Measurements from ENCODE around the gene PLD6. TPM values are rescaled to one million over a fixed set of nuclear protein-coding genes. Genes with fewer than 3 reads are reported as not detected.
"Not testable (repeated sequence)": the region's sequence is repeated elsewhere in the genome, so short reads cannot be mapped to it uniquely, and the experiment has no call there.

Gene PLD6
- polyA plus RNA-seq, 1 donor (not counting 4 experiments of a cell fraction or from before 2014, with no cell fraction given): 1.6 TPM

DNA sequence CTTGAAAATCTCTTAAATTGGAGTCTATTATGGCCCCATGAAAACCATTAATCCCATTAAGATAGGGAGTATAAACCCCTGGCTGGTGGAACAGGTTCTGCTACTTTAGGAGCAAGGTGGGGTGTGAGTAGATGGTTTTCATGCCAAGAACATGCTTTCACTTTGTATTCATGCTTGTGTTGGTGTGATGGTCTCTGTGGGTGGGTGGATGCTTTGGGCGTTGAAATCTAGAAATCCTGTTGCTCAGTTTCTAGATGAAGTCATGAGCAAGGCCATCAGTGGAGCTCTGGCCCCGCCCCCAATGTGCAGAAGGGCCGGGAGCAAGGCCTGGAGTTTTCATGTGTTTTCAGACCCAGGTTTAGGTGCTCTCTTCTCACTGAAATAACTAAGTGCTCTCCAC lies 20.1 kb downstream of the PLD6 start:
- FAIRE-seq: peak; percentile 87
- Histone ChIP-seq H3K27ac (ENCODE audit: control insufficient read depth, insufficient read depth, low read length) (no peak overlapping the region), H3K9me3 (ENCODE audit: control insufficient read depth, low read depth, low read length) (no peaks in the 10 kb centered on the region), H3K9ac (ENCODE audit: control insufficient read depth, extremely low read depth, insufficient read depth, low read length) (no peak overlapping the region), H3K79me2 (ENCODE audit: control insufficient read depth, insufficient read depth, low read length) (no peaks in the 10 kb centered on the region), H3K9me1 (ENCODE audit: control insufficient read depth, extremely low read depth, insufficient read depth, low read length) (peaks cover 2% of the 10 kb centered on the region), H3K27me3 (ENCODE audit: control insufficient read depth, extremely low read depth, insufficient read depth, low read length) (no peaks in the 10 kb centered on the region), H4K20me1 (ENCODE audit: control insufficient read depth, extremely low read depth, insufficient read depth, low read length) (no peaks in the 10 kb centered on the region), H3K4me1 (ENCODE audit: control insufficient read depth, extremely low read depth, insufficient read depth, low read length) (peaks cover 15% of the 10 kb centered on the region), H2AFZ (ENCODE audit: control insufficient read depth, low read length) (no peak overlapping the region), H3K4me2 (ENCODE audit: control insufficient read depth, extremely low read depth, insufficient read depth, low read depth, low read length) (no peak overlapping the region), H3K36me3 (ENCODE audit: control insufficient read depth in 2 of 2, extremely low read depth in 1 of 2, insufficient read depth in 2 of 2, low read length in 2 of 2) (peaks cover 30 to 45% of the 10 kb centered on the region in 2 experiments), H3K4me3 (ENCODE audit: control insufficient read depth in 2 of 3, extremely low read depth in 1 of 3, insufficient read depth in 2 of 3, low read depth in 1 of 3, low read length in 3 of 3) (no peak overlapping the region)
- dilution Hi-C loops (cut with MboI; ENCODE audit: extremely low pct_ligation_motif_present, low sequenced_read_pairs): no loop called here
- peak; percentile 25 for DNase-seq (ENCODE audit: low read depth, low spot score)
- TF ChIP-seq, protein P1, sequence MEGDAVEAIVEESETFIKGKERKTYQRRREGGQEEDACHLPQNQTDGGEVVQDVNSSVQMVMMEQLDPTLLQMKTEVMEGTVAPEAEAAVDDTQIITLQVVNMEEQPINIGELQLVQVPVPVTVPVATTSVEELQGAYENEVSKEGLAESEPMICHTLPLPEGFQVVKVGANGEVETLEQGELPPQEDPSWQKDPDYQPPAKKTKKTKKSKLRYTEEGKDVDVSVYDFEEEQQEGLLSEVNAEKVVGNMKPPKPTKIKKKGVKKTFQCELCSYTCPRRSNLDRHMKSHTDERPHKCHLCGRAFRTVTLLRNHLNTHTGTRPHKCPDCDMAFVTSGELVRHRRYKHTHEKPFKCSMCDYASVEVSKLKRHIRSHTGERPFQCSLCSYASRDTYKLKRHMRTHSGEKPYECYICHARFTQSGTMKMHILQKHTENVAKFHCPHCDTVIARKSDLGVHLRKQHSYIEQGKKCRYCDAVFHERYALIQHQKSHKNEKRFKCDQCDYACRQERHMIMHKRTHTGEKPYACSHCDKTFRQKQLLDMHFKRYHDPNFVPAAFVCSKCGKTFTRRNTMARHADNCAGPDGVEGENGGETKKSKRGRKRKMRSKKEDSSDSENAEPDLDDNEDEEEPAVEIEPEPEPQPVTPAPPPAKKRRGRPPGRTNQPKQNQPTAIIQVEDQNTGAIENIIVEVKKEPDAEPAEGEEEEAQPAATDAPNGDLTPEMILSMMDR (optimal IDR thresholded peaks at IDR 0.05 in 1 of 3, IDR thresholded peaks at IDR 0.05 in 1 of 3, conservative IDR thresholded peaks at IDR 0.05 in 1 of 3; ENCODE audit: extremely low read depth in 1 of 3, insufficient read depth in 2 of 3, low read length in 3 of 3): no peak
- TF ChIP-seq EZH2 (IDR thresholded peaks at IDR 0.05; ENCODE audit: low read length): no peak

DNA sequence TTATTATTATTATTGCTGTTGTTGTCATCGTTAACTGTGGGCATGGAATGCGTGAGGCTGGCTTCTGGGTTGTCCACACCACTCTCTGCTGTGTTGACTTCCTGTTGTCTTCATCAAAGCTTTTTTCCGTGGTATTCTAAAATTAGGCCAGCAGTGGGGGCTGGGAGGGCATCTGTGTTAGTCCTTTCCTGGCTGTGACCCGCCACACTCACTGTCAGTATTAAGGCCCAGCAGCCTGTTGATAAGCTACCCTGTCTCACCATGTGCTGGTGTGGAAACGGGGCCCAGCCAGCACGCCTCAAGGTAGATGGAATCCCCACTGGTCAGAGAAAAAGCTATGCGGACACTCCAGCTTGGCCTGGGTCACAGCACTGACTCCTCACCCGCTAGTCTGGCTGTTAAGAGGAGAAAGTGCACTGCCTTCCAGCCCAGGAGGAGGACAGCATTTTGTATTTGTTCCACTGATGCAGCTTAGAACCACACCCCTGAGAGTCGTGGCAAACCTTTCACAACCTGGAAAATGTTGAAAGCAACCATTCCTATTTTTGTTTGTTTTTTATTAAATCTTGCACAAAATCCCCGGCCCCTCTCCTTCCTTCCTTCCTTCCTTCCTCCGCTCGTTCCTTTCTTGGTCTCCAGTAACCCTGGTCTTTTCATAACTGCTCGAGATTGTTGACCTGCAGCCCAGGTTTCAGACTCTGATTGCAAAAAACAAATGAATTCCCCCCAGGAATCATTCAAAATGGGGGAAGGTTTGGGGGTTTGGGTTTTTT lies 21.0 kb downstream of the PLD6 start:
- Histone ChIP-seq H3K36me3 (ENCODE audit: control insufficient read depth in 2 of 2, extremely low read depth in 1 of 2, insufficient read depth in 2 of 2, low read length in 2 of 2) (peaks cover 37 to 49% of the 10 kb centered on the region in 2 experiments), H3K4me1 (ENCODE audit: control insufficient read depth, extremely low read depth, insufficient read depth, low read length) (peaks cover 15% of the 10 kb centered on the region)
- H3K9me1 ChIP-seq (ENCODE audit: control insufficient read depth, extremely low read depth, insufficient read depth, low read length); H3K27me3 ChIP-seq (ENCODE audit: control insufficient read depth, extremely low read depth, insufficient read depth, low read length); FAIRE-seq; DNase-seq (ENCODE audit: low read depth, low spot score); H3K4me2 ChIP-seq (ENCODE audit: control insufficient read depth, extremely low read depth, insufficient read depth, low read depth, low read length); H3K79me2 ChIP-seq (ENCODE audit: control insufficient read depth, insufficient read depth, low read length); dilution Hi-C loops (cut with MboI; ENCODE audit: extremely low pct_ligation_motif_present, low sequenced_read_pairs); H3K9ac ChIP-seq (ENCODE audit: control insufficient read depth, extremely low read depth, insufficient read depth, low read length); H3K4me3 ChIP-seq (ENCODE audit: control insufficient read depth in 2 of 3, extremely low read depth in 1 of 3, insufficient read depth in 2 of 3, low read depth in 1 of 3, low read length in 3 of 3); H3K9me3 ChIP-seq (ENCODE audit: control insufficient read depth, low read depth, low read length); H3K27ac ChIP-seq (ENCODE audit: control insufficient read depth, insufficient read depth, low read length); H4K20me1 ChIP-seq (ENCODE audit: control insufficient read depth, extremely low read depth, insufficient read depth, low read length); H2AFZ ChIP-seq (ENCODE audit: control insufficient read depth, low read length): not testable (repeated sequence)
